ENCODE data around the gene SNRPB2. TPM values are rescaled to one million over a fixed set of nuclear protein-coding genes. Genes with fewer than 3 reads are reported as not detected.
A peak's percentile ranks its signal among the peaks of the same experiment; 100 is the strongest.

The SNRPB2 gene
- total and polyA plus RNA-seq, 4 donors = 36.0 to 63.9 (median 45.0) TPM

DNA sequence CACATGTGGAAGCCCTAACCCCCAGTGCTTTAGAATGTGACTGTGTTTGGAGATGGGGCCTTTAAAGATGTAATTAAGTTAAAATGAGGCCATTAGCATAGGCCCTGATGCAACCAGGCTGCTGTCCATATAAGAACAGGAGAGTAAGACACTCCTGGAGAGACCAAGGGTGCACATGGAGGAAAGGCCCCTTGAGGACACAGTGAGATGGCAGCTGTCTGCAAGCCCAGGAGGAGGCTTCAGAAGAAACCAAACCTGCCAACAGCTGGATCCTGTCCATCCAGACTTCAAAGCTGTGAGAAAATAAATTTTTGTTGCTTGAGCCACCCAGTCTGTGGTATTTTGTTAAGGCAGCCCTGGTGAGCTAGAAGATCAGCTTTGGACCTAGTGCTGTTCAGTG lies 16.8 kb upstream of the SNRPB2 start:
- no peak for ATAC-seq (ENCODE audit: low FRiP score)
- H3K36me3 ChIP-seq (ENCODE audit: control insufficient read depth in 1 of 2, insufficient read depth in 2 of 2, low read length in 1 of 2) = no peaks in the 10 kb centered on the region
- H3K4me1 ChIP-seq (ENCODE audit: control insufficient read depth in 1 of 2, insufficient read depth in 2 of 2, low read length in 2 of 2) = no peaks in the 10 kb centered on the region
- intact Hi-C loops (cut with DNase I) = no loop called here
- no peaks in the 10 kb centered on the region for H3K27me3 ChIP-seq (ENCODE audit: control insufficient read depth in 1 of 2, insufficient read depth in 2 of 2, low read length in 1 of 2)
- H3K27ac ChIP-seq (ENCODE audit: low read depth in 1 of 2, low read length in 2 of 2) = no peak overlapping the region
- DNase-seq = no peak
- no peaks in the 10 kb centered on the region for H3K9me3 ChIP-seq (ENCODE audit: control insufficient read depth, low read length)
- no peak overlapping the region for H3K4me3 ChIP-seq (ENCODE audit: low read length in 2 of 2)

GRCh38 chr20:16714242-16714641 lies 15.6 kb upstream of the SNRPB2 start:
- Histone ChIP-seq H3K9me3 (ENCODE audit: control insufficient read depth, low read length) (no peaks in the 10 kb centered on the region), H3K4me3 (ENCODE audit: low read length in 2 of 2) (no peak overlapping the region)
- intact Hi-C loops (cut with DNase I) = no loop called here

DNA sequence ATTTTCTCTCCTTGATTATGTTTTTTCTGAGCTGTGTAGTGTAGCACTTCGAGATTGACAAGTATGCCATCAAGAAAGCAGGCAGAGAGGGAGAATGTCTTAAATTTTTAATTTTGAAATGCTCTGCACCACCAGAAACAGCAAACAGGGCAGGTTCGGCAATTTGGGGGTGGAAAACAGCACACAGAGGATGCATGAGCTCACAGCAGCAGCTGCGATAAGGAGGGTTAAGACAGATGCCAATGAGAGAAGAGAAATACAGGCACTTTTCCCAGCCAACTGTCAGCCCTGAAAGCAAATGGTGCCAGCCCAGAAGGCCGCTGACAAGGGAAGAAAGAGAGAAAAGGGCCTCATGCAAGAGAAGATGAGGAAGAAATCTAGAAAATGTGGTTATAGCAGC lies 15.1 kb upstream of the SNRPB2 start:
- DNase-seq (no peak), ATAC-seq (ENCODE audit: low FRiP score) (no peak)
- WGBS, 2 donors = 21 to 35% methylated on average over 4 of the region's 4 CpGs
- Histone ChIP-seq H3K36me3 (ENCODE audit: control insufficient read depth in 1 of 2, insufficient read depth in 2 of 2, low read length in 1 of 2) (no peaks in the 10 kb centered on the region), H3K27me3 (ENCODE audit: control insufficient read depth in 1 of 2, insufficient read depth in 2 of 2, low read length in 1 of 2) (no peaks in the 10 kb centered on the region), H3K9me3 (ENCODE audit: control insufficient read depth, low read length) (no peaks in the 10 kb centered on the region), H3K27ac (ENCODE audit: low read depth in 1 of 2, low read length in 2 of 2) (no peak overlapping the region), H3K4me3 (ENCODE audit: low read length in 2 of 2) (no peak overlapping the region), H3K4me1 (ENCODE audit: control insufficient read depth in 1 of 2, insufficient read depth in 2 of 2, low read length in 2 of 2) (no peaks in the 10 kb centered on the region)
- intact Hi-C loops (cut with DNase I) = no loop called here

More at GRCh38 chr20:16714242-16714641, 15.6 kb upstream of the SNRPB2 start:
- no peaks in the 10 kb centered on the region for H3K36me3 ChIP-seq (ENCODE audit: control insufficient read depth in 1 of 2, insufficient read depth in 2 of 2, low read length in 1 of 2)
- ATAC-seq (ENCODE audit: low FRiP score) (no peak), DNase-seq (no peak)
- H3K27ac ChIP-seq (ENCODE audit: low read depth in 1 of 2, low read length in 2 of 2) = no peak overlapping the region
- 37 to 38% methylated on average over 5 of the region's 5 CpGs for WGBS, 2 donors
- no peaks in the 10 kb centered on the region for H3K27me3 ChIP-seq (ENCODE audit: control insufficient read depth in 1 of 2, insufficient read depth in 2 of 2, low read length in 1 of 2)
- no peaks in the 10 kb centered on the region for H3K4me1 ChIP-seq (ENCODE audit: control insufficient read depth in 1 of 2, insufficient read depth in 2 of 2, low read length in 2 of 2)

DNA sequence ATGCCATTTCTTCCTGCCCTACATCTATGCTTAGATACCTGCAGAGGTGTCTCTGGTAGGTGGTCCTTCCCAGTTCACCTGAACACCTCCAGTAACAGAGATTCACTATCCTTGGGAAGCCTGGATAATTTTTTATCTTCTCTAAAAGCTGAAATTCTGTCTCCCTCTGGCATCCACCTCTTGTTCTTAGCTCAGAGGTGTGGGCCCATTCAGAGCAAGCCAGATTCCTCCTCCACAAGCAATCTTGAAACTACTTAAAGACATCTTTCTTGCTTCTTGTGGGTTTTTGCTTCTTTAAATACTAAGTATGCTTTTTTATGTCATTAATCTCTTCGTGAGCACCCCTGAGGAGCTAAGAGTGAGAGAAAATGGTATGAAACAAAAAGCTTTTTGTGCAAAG lies 10.4 kb upstream of the SNRPB2 start:
- Histone ChIP-seq H3K9me3 (ENCODE audit: control insufficient read depth, low read length) (no peaks in the 10 kb centered on the region), H3K36me3 (ENCODE audit: control insufficient read depth in 1 of 2, insufficient read depth in 2 of 2, low read length in 1 of 2) (no peaks in the 10 kb centered on the region), H3K4me3 (ENCODE audit: low read length in 2 of 2) (no peak overlapping the region), H3K4me1 (ENCODE audit: control insufficient read depth in 1 of 2, insufficient read depth in 2 of 2, low read length in 2 of 2) (no peaks in the 10 kb centered on the region), H3K27ac (ENCODE audit: low read depth in 1 of 2, low read length in 2 of 2) (no peak overlapping the region), H3K27me3 (ENCODE audit: control insufficient read depth in 1 of 2, insufficient read depth in 2 of 2, low read length in 1 of 2) (no peaks in the 10 kb centered on the region)
- no peak for DNase-seq
- intact Hi-C loops (cut with DNase I) = no loop called here
- 48 to 66% methylated on average over 1 of the region's 1 CpG for WGBS, 2 donors
- ATAC-seq (ENCODE audit: low FRiP score) = no peak

- WGBS, 2 donors = 95 to 97% methylated on average over 1 of the region's 1 CpG
- intact Hi-C loops (cut with DNase I) = loop anchor here in 1 of 2 donors (10.0 kb wide), 1 partner anchor 154 kb away; the partner anchor contains the start of gene KIF16B
- H3K27ac ChIP-seq (ENCODE audit: low read depth in 1 of 2, low read length in 2 of 2) = no peak overlapping the region
- peaks cover 3% of the 10 kb centered on the region for H3K9me3 ChIP-seq (ENCODE audit: control insufficient read depth, low read length)
- no peaks in the 10 kb centered on the region for H3K27me3 ChIP-seq (ENCODE audit: control insufficient read depth in 1 of 2, insufficient read depth in 2 of 2, low read length in 1 of 2)
- ATAC-seq (ENCODE audit: low FRiP score) = no peak
- H3K4me1 ChIP-seq (ENCODE audit: control insufficient read depth in 1 of 2, insufficient read depth in 2 of 2, low read length in 2 of 2) = peaks cover 0 to 2% of the 10 kb centered on the region in 2 donors
- H3K36me3 ChIP-seq (ENCODE audit: control insufficient read depth in 1 of 2, insufficient read depth in 2 of 2, low read length in 1 of 2) = peaks cover 0 to 8% of the 10 kb centered on the region in 2 donors
- H3K4me3 ChIP-seq (ENCODE audit: low read length in 2 of 2) = peak overlapping the region in 1 of 2 donors; percentile 24
- no peak for DNase-seq
Measured at GRCh38 chr20:16729080-16729479, 746 bp upstream of the SNRPB2 start.

GRCh38 chr20:16732506-16733152 lies 2.8 kb downstream of the SNRPB2 start:
- WGBS, 2 donors = 91% methylated on average over 4 of the region's 4 CpGs
- ATAC-seq (ENCODE audit: low FRiP score) (no peak), DNase-seq (no peak)
- Histone ChIP-seq H3K9me3 (ENCODE audit: control insufficient read depth, low read length) (no peaks in the 10 kb centered on the region), H3K27me3 (ENCODE audit: control insufficient read depth in 1 of 2, insufficient read depth in 2 of 2, low read length in 1 of 2) (no peaks in the 10 kb centered on the region), H3K27ac (ENCODE audit: low read depth in 1 of 2, low read length in 2 of 2) (no peak overlapping the region), H3K36me3 (ENCODE audit: control insufficient read depth in 1 of 2, insufficient read depth in 2 of 2, low read length in 1 of 2) (peaks cover 0 to 12% of the 10 kb centered on the region in 2 donors), H3K4me1 (ENCODE audit: control insufficient read depth in 1 of 2, insufficient read depth in 2 of 2, low read length in 2 of 2) (peaks cover 0 to 2% of the 10 kb centered on the region in 2 donors), H3K4me3 (ENCODE audit: low read length in 2 of 2) (no peak overlapping the region)
- intact Hi-C loops (cut with DNase I) = loop anchor here in 1 of 2 donors (5.0 kb wide), 1 partner anchor 160 kb away; the partner anchor contains the start of gene KIF16B

GRCh38 chr20:16740365-16741072 lies 10.7 kb downstream of the SNRPB2 start:
- Histone ChIP-seq H3K4me3 (ENCODE audit: low read length in 2 of 2) (no peak overlapping the region), H3K36me3 (ENCODE audit: control insufficient read depth in 1 of 2, insufficient read depth in 2 of 2, low read length in 1 of 2) (peaks cover 0 to 4% of the 10 kb centered on the region in 2 donors), H3K9me3 (ENCODE audit: control insufficient read depth, low read length) (no peaks in the 10 kb centered on the region), H3K27me3 (ENCODE audit: control insufficient read depth in 1 of 2, insufficient read depth in 2 of 2, low read length in 1 of 2) (no peaks in the 10 kb centered on the region), H3K27ac (ENCODE audit: low read depth in 1 of 2, low read length in 2 of 2) (no peak overlapping the region), H3K4me1 (ENCODE audit: control insufficient read depth in 1 of 2, insufficient read depth in 2 of 2, low read length in 2 of 2) (no peaks in the 10 kb centered on the region)
- no peak for ATAC-seq (ENCODE audit: low FRiP score)
- intact Hi-C loops (cut with DNase I) = no loop called here
- 64 to 67% methylated on average over 6 of the region's 6 CpGs for WGBS, 2 donors
- DNase-seq = no peak

- WGBS, 2 donors = 67 to 72% methylated on average over 3 of the region's 3 CpGs
- intact Hi-C loops (cut with DNase I) = no loop called here
Measured at GRCh38 chr20:16744178-16744807, 14.5 kb downstream of the SNRPB2 start.

More at GRCh38 chr20:16744178-16744807, 14.5 kb downstream of the SNRPB2 start:
- H3K27me3 ChIP-seq (ENCODE audit: control insufficient read depth in 1 of 2, insufficient read depth in 2 of 2, low read length in 1 of 2) = no peaks in the 10 kb centered on the region
- H3K4me3 ChIP-seq (ENCODE audit: low read length in 2 of 2) = no peak overlapping the region
- ATAC-seq (ENCODE audit: low FRiP score) = no peak
- no peak for DNase-seq
- H3K4me1 ChIP-seq (ENCODE audit: control insufficient read depth in 1 of 2, insufficient read depth in 2 of 2, low read length in 2 of 2) = no peaks in the 10 kb centered on the region
- no peak overlapping the region for H3K27ac ChIP-seq (ENCODE audit: low read depth in 1 of 2, low read length in 2 of 2)
- H3K36me3 ChIP-seq (ENCODE audit: control insufficient read depth in 1 of 2, insufficient read depth in 2 of 2, low read length in 1 of 2) = no peaks in the 10 kb centered on the region
- no peaks in the 10 kb centered on the region for H3K9me3 ChIP-seq (ENCODE audit: control insufficient read depth, low read length)

All from aorta (tissue), 5 donors.